Activated CD8-positive, alpha-beta memory T cell treated with anti-CD3 and anti-CD28 coated beads for 24 hours (primary cell): ENCODE data around the gene UPK3BL2.
A peak's percentile ranks its signal among the peaks of the same experiment; 100 is the strongest.
"Not testable (repeated sequence)": the region's sequence is repeated elsewhere in the genome, so short reads cannot be mapped to it uniquely, and the experiment has no call there.

ENCODE experiments used
- DNase-seq: peaks from one replicate; pipeline ENCODE4 v3.0.0-alpha.2; 2020

UPK3BL2 gene

DNA sequence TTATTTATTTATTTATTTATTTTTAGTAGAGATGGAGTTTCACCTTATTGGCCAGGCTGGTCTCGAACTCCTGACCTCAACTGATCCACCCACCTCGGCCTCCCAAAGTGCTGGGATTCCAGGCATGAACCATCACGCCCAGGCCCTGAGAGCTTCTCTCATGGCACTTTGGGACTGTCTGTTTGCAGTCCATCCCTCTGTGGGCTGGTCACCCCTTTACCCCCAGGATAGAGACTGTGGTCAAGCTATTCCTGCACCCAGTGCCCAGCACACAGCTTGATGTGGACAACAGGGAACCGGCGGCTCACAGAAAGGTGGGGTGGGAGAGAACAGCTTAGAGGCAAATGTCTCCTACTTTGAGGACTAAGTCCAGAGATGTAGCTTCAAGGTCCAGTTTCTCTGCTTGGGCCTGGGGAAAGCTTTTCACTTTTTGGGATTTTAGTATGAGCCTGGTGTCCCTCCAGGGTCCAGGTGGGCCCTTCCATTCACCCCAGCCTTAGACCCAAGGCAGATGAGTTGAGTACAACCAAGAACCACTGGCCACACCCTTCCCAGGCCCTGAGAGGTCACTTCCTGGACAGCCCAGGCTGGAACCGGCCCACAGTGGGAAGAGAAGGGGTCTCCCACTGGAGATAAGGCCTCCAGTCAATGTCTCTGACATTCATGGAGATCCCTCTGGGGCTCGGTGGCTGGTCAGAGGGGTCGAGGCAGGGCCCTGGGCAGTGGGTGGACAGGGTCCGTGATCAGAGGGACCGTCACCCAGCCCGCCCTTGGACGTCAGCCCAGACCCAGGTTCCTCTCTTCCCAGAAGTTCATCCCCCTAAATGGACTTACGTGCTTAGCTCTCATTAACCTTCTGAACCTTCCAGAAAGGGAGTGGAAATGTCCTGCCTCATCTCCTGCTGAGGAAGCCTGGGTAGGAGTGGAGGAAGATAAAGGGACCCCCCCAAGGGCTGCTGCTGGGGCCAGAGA is 15.4 kb downstream of the UPK3BL2 start:
- DNase-seq, result peak; percentile 51

DNA sequence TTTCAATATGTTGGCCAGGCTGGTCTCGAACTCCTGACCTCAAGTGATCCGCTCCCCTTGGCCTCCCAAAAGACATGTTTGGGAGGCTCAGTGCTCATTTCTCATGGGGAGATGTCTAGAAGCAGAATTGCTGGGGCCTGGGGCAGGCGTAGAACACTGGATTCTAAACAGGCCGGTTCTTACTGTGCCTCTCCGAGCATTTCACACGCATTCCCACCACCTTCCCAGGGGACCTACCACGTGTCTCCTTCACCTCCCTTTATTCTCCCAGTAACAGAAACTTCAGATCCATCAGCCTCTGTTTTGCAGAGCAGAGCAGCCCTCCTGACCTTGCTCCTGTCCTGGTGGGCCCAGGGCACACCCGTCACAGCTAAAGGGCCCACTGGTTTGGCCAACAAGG is 16.3 kb downstream of the UPK3BL2 start:
- DNase-seq, result not testable (repeated sequence)

DNA sequence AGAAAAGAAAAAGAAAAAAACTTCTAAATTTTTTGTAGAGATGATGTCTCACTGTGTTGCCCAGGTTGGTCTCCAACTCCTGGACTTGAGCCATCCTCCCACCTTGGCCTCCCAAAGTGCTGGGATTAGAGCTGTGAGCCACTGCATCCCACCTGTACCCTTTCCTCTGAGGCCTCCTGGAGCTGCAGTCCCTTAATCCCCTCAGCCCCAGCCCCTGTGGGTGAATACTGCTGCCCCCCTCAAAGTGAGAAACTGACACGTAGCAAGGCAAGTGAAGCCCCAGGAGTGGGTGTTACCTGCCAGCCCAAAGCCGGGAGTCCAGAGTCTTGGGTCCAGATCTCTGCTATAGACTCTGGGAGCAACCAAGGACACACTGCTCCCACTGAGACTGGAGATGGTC is 18.7 kb downstream of the UPK3BL2 start:
- DNase-seq, result peak; percentile 54

DNA sequence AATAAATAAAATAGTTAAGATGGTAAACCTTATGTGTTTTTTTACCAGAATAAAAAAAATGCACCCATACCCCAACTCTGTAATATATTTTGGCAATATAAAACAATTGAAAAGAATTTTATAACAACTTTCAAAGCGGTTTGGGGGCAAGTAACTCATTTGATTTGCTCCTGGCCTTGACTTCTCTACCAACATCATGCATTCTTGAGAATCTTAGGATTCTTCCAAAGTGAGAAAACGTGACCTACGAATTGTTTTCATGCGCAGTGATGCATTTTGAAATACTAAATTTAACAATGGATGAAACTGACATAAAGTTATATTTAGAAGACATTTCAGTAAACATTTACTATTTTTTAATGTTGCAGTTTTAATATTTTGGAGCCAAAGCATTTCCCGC is 22.7 kb downstream of the UPK3BL2 start:
- DNase-seq, result not testable (repeated sequence)

DNA sequence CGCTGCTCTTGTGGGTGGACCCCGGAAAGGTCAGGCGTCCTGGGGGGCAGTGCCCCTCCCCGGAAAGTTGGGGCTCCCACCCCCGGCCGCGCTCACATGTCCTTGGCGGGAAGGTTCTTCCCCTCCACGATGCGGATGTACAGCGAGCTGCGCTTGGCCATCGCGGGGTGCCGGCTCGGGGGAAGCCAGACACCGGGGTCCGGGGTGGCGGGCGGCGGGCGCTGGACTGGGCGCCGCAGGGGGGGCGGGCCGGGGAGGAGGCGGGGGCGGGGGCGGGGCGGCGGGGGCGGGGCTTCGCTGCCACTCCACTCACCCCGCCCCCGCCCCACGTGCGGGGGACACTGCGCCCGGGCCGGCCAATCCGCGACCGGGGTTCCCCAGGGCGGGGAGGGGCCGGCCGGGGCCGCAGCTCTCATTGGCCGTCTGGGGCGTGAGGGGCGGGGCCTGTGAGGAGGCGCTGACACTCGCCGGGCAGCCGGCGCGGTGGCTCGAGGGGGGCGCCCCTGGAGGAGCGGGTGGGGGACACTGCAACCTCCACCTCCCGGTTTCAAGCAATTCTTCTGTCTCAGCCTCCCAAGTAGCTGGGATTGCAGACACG is 25.8 kb downstream of the UPK3BL2 start, which contains the start of gene RASA4B:
RASA4B (minus strand) TSS at position 228 of the 598 bp plus-strand sequence; CDS start at position 161, 67 bp downstream.
- DNase-seq, result peak; percentile 60

DNA sequence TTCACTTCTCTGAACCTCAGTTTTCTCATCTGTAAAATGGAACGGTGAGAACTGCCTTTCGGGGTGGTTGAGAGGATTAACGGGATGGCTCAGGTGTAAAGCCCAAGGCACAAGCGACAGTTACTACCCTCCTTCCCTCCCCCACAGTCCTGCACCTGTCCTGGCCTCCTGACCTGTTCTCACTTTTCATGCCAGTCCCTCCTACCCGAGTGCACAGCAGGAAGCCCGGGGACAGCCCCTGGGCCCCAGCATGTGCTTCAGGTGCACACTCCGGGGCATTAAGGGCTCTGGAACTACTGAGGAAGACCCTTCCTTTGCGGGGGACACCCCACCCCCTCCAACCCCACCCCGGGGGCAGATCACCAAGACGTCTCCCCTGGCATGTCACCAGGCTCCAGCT is 26.5 kb downstream of the UPK3BL2 start:
- DNase-seq, result not testable (repeated sequence)

DNA sequence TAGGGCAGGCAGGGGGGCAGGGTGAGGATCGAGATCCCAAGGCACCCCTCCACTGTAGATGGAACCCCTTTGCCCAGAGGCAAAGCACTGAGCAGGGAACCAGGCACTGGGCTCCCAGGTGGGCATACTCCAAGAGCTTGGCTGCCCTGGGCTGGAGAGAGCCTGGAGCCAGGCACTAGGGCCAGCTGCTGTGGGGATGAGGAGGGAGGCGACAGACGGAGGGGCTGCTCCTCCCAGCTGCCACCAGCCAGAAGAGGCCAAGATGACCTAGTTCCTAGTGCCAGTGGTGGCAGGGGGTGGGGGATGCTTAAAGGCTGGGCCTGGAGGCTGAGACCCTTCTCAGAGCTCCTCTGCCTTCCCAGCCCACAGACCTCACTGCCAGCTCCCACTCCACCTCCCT is 27.6 kb downstream of the UPK3BL2 start:
- DNase-seq, result not testable (repeated sequence)

DNA sequence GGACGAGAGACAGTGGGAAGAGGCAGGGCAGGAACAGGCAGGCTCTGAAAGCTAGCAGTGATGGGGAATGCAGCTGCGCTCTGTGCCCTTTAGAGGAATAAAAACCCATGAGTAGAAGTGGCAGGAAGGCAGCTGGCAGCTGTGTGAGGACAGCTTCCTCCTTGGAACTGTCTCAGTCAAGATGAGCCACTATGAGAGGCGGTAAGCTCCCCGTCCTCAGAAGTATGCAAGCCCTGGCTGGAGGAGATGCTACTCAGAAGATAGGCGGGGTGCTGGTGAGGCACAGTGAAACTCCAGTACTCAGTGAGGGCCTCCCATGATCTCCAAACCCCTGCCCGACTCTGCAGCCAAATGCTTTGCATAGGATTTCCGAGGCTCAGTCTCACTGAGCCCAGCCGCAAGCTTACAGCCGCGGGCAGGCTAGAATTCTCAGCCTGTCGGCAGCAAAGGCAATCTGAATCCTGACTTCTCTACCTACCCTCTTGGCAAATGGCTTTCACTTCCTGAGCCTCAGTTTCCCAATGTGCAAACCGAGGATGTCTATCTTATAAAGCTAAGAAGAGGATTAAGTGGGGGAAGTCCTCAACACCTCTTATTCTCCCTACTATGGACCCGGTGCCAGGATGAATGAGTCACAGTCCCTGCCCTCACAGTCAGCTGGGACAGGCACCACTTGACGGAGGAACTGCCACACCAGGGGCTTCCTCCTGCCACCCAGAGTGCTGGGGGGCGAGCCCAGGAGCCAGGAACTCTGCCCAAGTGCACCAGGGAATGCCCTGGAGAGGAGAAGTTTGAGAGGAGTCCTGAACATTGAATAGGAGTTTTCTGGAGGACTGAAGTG is 28.4 kb downstream of the UPK3BL2 start:
- not testable (repeated sequence) for DNase-seq

DNA sequence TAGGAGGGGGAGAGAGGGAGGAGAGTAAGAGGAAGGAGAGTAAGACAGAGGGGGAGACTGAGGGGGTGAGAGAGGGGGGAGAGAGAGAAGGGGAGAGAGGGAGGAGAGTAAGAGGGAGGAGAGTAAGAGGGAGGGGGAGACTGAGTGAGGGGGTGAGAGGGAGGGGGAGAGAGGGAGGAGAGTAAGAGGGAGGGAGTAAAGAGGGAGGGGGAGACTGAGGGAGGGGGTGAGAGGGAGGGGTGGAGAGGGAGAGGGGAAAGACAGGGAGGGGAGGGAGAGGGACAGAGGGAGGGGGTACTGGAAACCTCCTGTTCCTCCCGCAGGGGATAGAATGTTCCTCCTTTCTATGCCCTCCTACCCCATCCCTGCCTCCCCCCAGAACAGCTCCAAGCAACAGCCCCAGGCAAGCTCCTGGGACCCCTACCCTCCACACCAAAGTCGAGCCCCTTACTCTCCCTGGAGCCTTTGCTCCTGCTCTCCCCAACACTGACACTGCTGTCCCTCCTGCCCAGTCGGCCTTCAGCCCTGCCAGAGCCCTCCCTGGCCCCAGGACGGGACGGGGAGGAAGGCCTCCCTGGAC is 30.8 kb downstream of the UPK3BL2 start:
- DNase-seq, result not testable (repeated sequence)

DNA sequence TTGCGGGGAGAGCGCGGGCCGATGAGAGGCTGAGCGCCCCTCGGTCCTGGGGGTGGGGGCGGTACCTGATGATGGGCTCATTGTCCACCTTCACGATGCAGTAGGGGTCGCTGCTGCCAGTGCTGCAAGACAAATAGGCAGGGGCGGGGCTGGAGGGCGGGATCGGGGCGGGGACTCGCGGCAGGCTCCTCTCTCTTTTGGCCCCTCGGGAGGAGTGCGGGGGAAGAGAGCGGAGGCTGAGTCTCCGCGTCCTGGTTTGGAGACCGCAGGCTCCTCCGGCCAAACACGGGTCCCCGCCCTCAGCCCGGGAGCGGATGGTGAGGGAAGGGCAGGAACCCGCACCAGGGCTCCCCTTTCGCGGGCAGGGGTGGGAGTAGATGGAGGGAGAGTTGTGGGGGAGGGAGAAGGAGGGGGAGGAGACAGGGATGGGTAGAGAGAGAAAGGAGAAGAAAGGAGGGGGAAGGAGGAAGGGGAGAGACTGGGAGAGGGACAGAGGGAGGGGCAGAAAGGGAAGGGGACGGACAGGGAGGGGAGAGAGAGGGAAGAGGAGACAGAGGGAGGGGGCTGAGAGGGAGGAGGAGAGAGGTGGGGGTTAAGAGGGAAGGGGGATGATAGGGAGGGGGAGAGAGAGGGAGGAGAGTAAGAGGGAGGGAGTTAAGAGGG is 31.5 kb downstream of the UPK3BL2 start:
- DNase-seq, result not testable (repeated sequence)

DNA sequence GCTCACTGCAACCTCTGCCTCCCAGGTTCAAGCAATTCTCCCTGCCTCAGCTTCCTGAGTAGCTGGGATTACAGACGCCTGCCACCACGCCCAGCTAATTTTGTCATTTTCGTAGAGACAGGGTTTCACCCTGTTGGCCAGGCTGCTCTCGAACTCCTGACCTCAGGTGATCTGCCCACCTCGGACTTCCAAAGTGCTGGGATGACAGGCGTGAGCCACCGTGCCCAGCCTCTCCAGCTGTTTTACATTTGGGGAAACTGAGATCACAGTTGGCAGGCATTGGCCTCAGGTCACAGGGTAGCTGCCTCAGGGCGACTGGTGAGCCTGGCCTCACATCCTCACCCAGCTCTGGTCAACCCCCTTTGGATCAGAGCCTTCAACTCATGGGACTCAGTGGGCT is 32.9 kb downstream of the UPK3BL2 start:
- not testable (repeated sequence) for DNase-seq

DNA sequence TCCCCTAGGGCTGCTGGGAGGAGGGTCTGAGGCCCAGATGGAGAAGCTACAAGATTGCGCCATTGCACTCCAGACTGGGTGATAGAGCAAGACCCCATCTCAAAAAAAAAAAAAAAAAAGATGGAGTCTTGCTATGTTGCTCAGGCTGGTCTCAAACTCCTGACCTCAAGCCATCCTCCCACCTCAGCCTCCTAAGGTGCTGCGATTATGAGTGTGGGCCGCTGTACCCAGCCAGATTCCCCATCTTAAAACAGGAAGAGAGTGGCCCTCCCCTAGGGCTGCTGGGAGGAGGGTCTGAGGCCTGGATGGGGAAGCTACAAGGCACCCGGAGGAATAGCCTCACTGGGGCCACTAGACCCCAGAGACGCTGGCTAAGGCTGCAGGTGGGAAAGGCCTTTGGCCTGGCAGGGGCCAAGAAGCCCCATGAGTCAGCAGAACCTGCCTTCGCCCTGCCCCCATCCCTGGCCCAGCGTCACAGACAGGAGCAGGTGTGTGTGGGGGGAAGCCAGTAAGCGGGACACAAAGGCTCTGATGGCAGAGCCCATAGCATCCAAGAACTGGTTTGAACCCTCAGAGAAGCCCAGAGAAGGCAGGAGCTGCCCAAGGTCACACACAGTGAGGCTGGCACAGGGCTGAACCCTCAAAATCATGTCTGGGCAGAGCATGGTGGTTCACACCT is 35.9 kb downstream of the UPK3BL2 start:
- not testable (repeated sequence) for DNase-seq

DNA sequence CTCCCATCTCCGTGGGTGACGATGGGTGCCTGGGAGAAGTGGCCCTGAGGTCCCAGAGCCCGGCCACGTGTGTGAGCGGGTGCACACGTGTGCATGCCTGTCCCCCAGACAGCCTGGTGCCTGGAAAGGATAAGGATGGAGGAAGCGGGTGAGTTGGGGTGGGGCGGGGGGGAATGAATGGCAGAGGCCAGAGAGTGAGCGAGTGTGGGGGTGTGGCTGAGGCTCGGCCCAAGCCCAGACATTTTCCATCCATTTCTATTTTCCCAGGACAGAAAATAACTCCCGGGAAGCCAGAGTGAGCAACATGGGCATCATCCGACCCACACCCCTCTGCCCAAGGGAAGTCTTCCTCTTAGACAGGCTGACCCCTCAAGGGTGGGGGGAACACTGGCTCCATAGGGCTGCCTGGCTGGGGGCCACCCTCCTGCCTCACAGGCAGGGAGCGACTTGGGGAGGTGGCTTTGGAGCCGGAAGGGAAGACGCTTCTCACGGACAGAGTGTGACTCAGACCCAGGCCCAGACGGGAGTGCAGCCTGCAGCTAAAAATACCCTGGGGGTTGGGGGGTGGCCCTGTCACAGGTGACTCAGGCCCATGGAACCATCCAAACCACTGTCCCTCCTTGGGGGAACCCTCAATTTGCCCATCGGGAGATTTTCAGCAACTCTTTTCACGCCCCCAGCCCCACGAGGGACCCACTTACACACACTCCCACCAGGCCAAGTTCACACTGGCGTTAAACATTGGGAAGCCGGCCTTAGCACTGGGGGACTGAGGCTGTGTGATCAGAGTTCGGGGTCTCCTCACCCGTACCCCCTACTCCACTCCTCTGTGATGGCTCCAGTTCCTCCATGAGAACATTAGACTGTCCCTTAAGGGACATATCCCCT is 38.0 kb downstream of the UPK3BL2 start:
- not testable (repeated sequence) for DNase-seq

DNA sequence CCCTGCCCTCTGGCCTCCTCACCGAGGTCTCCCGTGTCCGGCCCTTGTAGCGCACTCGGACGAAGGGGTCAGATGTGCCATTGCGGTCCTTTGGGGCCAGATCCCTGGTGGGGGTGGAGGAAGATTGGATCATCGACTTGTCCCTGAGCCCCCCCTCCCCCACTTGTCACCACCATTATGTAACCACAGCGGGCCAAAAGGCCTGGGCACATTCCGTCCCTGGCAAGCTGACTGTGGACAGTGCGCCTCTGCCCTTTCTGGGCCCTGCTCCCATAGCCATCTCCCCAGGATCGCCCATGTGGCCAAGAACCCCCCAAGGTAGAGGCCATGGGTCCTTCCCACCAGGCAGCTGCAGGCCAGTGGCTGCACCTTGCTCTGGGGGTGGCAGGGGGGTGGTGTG is 40.4 kb downstream of the UPK3BL2 start:
- DNase-seq, result not testable (repeated sequence)

DNA sequence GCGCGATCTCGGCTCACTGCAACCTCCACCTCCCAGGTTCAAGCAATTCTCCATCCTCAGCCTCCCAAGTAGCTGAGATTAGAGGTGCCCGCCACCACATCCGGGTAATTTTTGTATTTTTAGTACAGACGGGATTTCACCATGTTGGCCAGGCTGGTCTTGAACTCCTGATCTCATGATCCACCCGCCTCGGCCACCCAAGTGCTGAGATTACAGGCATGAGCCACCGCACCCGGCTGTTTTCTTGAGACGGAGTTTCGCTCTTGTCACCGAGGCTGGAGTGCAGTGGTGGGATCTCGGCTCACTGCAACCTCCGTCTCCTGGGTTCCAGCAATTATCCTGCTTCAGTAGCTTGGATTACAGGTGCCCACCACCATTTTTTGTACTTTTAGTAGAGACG is 45.2 kb downstream of the UPK3BL2 start:
- not testable (repeated sequence) for DNase-seq

DNA sequence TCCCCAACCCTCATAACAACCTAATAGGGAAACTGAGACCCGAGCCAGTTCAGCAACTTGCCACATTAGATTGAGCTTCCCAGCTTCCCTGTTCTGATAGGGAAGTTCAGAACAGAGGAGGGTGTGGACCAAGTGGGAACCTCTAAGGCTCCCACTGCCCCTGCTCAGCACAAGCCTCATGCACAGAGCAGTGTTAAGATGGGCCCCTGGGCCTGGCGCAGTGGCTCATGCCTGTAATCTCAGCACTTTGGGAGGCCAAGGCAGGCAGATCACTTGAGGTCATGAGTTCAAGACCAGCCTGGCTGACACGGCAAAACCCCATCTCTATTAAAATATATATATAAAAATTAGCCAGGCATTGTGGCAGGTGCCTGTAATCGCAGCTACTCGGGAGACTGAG is 46.2 kb downstream of the UPK3BL2 start:
- peak; percentile 56 for DNase-seq

DNA sequence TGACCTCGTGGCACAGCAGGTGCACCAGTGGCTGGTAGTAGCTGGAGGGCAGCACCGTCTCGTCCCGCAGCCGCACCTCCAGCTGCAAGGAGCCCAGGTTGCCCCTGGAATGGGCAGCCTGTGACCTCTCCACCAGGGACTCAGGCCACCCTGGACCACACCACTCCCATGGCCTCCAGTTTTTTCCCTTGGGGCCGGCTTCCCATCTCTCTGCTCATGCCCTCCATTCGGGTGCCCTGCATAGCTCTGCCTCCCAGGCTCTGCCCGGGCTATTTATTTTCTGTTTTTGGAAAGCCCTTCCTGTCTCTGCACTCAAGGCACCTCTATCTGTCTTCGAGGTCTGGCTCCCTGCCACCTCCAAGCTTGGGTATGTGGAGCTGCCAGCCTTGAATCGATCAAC is 46.6 kb downstream of the UPK3BL2 start:
- peak; percentile 57 for DNase-seq

DNA sequence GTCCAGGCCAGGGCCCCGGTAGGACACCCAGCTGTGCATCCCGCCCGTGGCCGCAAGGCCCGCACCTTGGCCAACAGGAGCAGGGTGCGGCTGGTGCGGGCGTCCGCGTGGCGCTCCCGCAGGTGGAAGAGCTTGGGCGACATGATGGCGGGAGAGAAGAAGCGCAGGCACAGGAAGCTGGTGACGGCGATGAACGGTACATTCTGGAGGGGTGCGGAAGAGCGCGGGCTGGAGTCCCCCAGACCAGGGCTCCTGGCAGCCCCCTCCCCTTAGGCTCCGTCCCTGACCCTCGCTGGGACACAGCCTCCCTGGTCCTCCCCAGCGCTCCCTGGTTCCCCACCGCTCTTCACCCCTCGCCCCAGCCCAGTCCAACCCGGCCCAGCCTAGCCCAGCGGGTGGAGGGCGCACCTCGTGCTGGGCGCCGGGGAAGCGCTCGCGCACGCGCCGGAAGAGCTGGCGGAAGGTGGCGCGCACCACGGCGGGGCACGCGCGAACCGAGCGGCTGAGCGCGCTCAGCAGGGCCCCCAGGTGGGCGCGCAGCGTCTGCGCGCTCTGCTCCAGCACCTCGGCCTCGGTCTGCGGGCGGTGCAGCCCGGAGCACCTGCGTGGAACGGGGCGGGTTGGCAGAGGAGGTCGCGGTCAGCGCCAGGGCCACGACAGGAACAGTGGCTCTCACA is 48.9 kb downstream of the UPK3BL2 start:
- DNase-seq, result not testable (repeated sequence)

DNA sequence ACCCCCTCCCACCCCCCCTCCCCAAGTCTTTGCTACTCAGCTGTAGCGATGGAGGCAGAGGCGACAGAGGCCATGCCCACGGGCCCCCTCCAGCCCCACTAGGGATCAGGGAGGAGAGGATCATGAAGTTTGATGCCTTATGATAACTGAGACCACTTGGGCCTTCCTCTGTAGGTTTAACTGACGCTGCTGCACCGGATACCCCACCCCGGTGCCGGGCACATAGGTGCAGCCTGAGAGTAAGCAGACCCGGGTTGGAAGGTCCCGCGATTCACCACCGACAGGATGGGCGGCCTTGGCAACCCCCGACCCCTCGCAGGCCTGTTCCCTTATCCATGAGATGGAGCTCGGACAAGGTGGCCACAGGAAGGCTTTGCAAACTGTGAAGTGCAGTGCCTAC is 49.5 kb downstream of the UPK3BL2 start:
- peak; percentile 66 for DNase-seq
